CD4-positive, CD25-positive, alpha-beta regulatory T cell (primary cell): ENCODE measurements around the gene OR6A2. TPM values are rescaled to one million over a fixed set of nuclear protein-coding genes. Genes with fewer than 3 reads are reported as not detected.

ENCODE experiments used
- ATAC-seq, 2 donors: fragments of 150-1000 bp; cut with Tn5 transposase; one replicate each; pipeline ENCODE4 v1.10.0; 2021; ENCODE audit warnings: low read depth in 2 of 2, moderate number of reproducible peaks in 2 of 2, moderate library complexity in 1 of 2
- DNase-seq, 3 donors: peaks; one replicate each; pipeline versions ENCODE4 v3.0.0 to v3.0.0-alpha.2; 2012 to 2022; ENCODE audit warnings: mixed read lengths in 1 of 3
- H3K27ac ChIP-seq: one replicate; pipeline ENCODE4 v1.7.0; 2013; ENCODE audit warnings: mild to moderate bottlenecking, low read length; ENCODE audit not compliant: insufficient read depth, poor library complexity, severe bottlenecking
- H3K27me3 ChIP-seq: one replicate; pipeline ENCODE4 v1.7.0; 2013; ENCODE audit warnings: low read length; ENCODE audit not compliant: control insufficient read depth, insufficient read depth
- H3K36me3 ChIP-seq: one replicate; pipeline ENCODE4 v1.7.0; 2013; ENCODE audit warnings: mild to moderate bottlenecking, low read length, moderate library complexity; ENCODE audit not compliant: control insufficient read depth, insufficient read depth
- H3K4me1 ChIP-seq: 2 replicates; pipeline ENCODE4 v1.7.0; 2013; ENCODE audit warnings: mild to moderate bottlenecking, low read length; ENCODE audit not compliant: insufficient read depth, control insufficient read depth, poor library complexity, severe bottlenecking
- H3K4me3 ChIP-seq: one replicate; pipeline ENCODE4 v1.7.0; 2013; ENCODE audit warnings: low read depth, mild to moderate bottlenecking, low read length, moderate library complexity
- H3K9me3 ChIP-seq, 2 experiments: 1 replicate in 1 of 2; 2 replicates in 1 of 2; pipeline ENCODE4 v1.7.0; 2013; ENCODE audit warnings: low read length in 2 of 2, mild to moderate bottlenecking in 1 of 2, moderate library complexity in 1 of 2; ENCODE audit not compliant: control insufficient read depth in 2 of 2
- H3K27ac Mint-ChIP-seq, 3 donors: one replicate each; pipeline ENCODE4 v1.8.0; 2020 to 2022; ENCODE audit warnings: mild to moderate bottlenecking in 3 of 3, mixed read lengths in 3 of 3, moderate library complexity in 2 of 3
- H3K27me3 Mint-ChIP-seq: one replicate; pipeline ENCODE4 v1.8.0; 2022; ENCODE audit warnings: mild to moderate bottlenecking, mixed read lengths
- H3K36me3 Mint-ChIP-seq: one replicate; pipeline ENCODE4 v1.8.0; 2020; ENCODE audit warnings: mixed read lengths
- H3K4me1 Mint-ChIP-seq, 4 donors: one replicate each; pipeline ENCODE4 v1.8.0; 2020 to 2022; ENCODE audit warnings: mixed read lengths in 4 of 4, mild to moderate bottlenecking in 1 of 4
- H3K4me3 Mint-ChIP-seq, 4 donors: one replicate each; pipeline ENCODE4 v1.8.0; 2020 to 2022; ENCODE audit warnings: mild to moderate bottlenecking in 4 of 4, mixed read lengths in 4 of 4, moderate library complexity in 3 of 4
- H3K9me3 Mint-ChIP-seq, 7 donors: one replicate each; pipeline ENCODE4 v1.8.0; 2020 to 2022; ENCODE audit warnings: mixed read lengths in 7 of 7, mild to moderate bottlenecking in 3 of 7, moderate library complexity in 2 of 7
- polyA plus RNA-seq, 4 donors: library from polyadenylated mRNA; unstranded; fragments of 300-500 nt; fragmentation: Illumina TruSeq; gene quantifications; one replicate each; pipeline ENCODE4 v1.2.3, GENCODE V29; 2021
- total RNA-seq: library from RNA; stranded (reverse); gene quantifications from one replicate; pipeline ENCODE4 v1.2.3, GENCODE V29; 2022

Gene OR6A2
- total and polyA plus RNA-seq, 5 donors from 2014 or later, result not detected

GRCh38 chr11:6794639-6795038, 4.8 kb downstream of the OR6A2 start:
- H3K4me3 ChIP-seq, result no peak overlapping the region
- peaks cover 11% of the 10 kb centered on the region for H3K27me3 Mint-ChIP-seq
- H3K4me1 ChIP-seq, result no peaks in the 10 kb centered on the region
- H3K9me3 Mint-ChIP-seq, result no peaks in the 10 kb centered on the region
- ATAC-seq (no peak), DNase-seq (no peak)
- no peaks in the 10 kb centered on the region for H3K9me3 ChIP-seq
- H3K4me3 Mint-ChIP-seq, result no peak overlapping the region
- no peak overlapping the region for H3K27ac Mint-ChIP-seq
- no peaks in the 10 kb centered on the region for H3K4me1 Mint-ChIP-seq
- no peaks in the 10 kb centered on the region for H3K36me3 Mint-ChIP-seq
- H3K27ac ChIP-seq, result no peak overlapping the region
- H3K36me3 ChIP-seq, result no peaks in the 10 kb centered on the region
- H3K27me3 ChIP-seq, result peaks cover 7% of the 10 kb centered on the region

- H3K4me1 ChIP-seq, result no peaks in the 10 kb centered on the region
- no peak overlapping the region for H3K27ac Mint-ChIP-seq
- no peak overlapping the region for H3K4me3 Mint-ChIP-seq
- no peaks in the 10 kb centered on the region for H3K36me3 Mint-ChIP-seq
- no peaks in the 10 kb centered on the region for H3K9me3 ChIP-seq
- H3K27me3 Mint-ChIP-seq, result peaks cover 10% of the 10 kb centered on the region
- no peak overlapping the region for H3K4me3 ChIP-seq
- ATAC-seq (no peak), DNase-seq (no peak)
- H3K9me3 Mint-ChIP-seq, result no peaks in the 10 kb centered on the region
- H3K27me3 ChIP-seq, result peaks cover 6% of the 10 kb centered on the region
- H3K4me1 Mint-ChIP-seq, result no peaks in the 10 kb centered on the region
- H3K36me3 ChIP-seq, result no peaks in the 10 kb centered on the region
- H3K27ac ChIP-seq, result no peak overlapping the region
These were observed 8.9 kb downstream of the OR6A2 start for GRCh38 chr11:6790546-6790945.

GRCh38 chr11:6782720-6783119, 16.8 kb downstream of the OR6A2 start, which contains the start of gene OR2AG1:
TSS of gene OR2AG1 (plus strand) at chr11:6783020. CDS start at chr11:6785038, 2,018 bp downstream.
- H3K36me3 Mint-ChIP-seq, result no peaks in the 10 kb centered on the region
- ATAC-seq (no peak), DNase-seq (no peak)
- Histone ChIP-seq H3K4me1 (no peaks in the 10 kb centered on the region), H3K36me3 (no peaks in the 10 kb centered on the region), H3K9me3 (no peaks in the 10 kb centered on the region), H3K4me3 (no peak within 1 kb of the TSS), H3K27ac (no peak within 1 kb of the TSS), H3K27me3 (peaks cover 9% of the 10 kb centered on the region)
- H3K9me3 Mint-ChIP-seq, result peaks cover 0 to 2% (median 0%) of the 10 kb centered on the region in 7 donors
- H3K27me3 Mint-ChIP-seq, result peaks cover 32% of the 10 kb centered on the region
- no peak within 1 kb of the TSS for H3K27ac Mint-ChIP-seq
- no peak within 1 kb of the TSS for H3K4me3 Mint-ChIP-seq
- no peaks in the 10 kb centered on the region for H3K4me1 Mint-ChIP-seq

- H3K4me1 Mint-ChIP-seq, result no peaks in the 10 kb centered on the region
- Histone ChIP-seq H3K27me3 (peaks cover 8% of the 10 kb centered on the region), H3K4me3 (no peak overlapping the region), H3K4me1 (no peaks in the 10 kb centered on the region), H3K36me3 (no peaks in the 10 kb centered on the region), H3K9me3 (no peaks in the 10 kb centered on the region), H3K27ac (no peak overlapping the region)
- H3K36me3 Mint-ChIP-seq, result no peaks in the 10 kb centered on the region
- peaks cover 0 to 3% (median 0%) of the 10 kb centered on the region in 7 donors for H3K9me3 Mint-ChIP-seq
- H3K27me3 Mint-ChIP-seq, result peaks cover 28% of the 10 kb centered on the region
- H3K27ac Mint-ChIP-seq, result no peak overlapping the region
- H3K4me3 Mint-ChIP-seq, result no peak overlapping the region
- ATAC-seq (no peak), DNase-seq (no peak)
These were observed 18.7 kb downstream of the OR6A2 start for GRCh38 chr11:6780829-6781228.

- no peak overlapping the region for H3K27ac ChIP-seq
- Mint-ChIP-seq H3K27me3 (peaks cover 28% of the 10 kb centered on the region), H3K36me3 (no peaks in the 10 kb centered on the region), H3K9me3 (peaks cover 0 to 3% (median 0%) of the 10 kb centered on the region in 7 donors), H3K27ac (no peak overlapping the region), H3K4me1 (no peaks in the 10 kb centered on the region), H3K4me3 (no peak overlapping the region)
- peaks cover 8% of the 10 kb centered on the region for H3K27me3 ChIP-seq
- DNase-seq (no peak), ATAC-seq (no peak)
- no peaks in the 10 kb centered on the region for H3K9me3 ChIP-seq
- no peaks in the 10 kb centered on the region for H3K36me3 ChIP-seq
- no peaks in the 10 kb centered on the region for H3K4me1 ChIP-seq
- H3K4me3 ChIP-seq, result no peak overlapping the region
These were observed 21.0 kb downstream of the OR6A2 start for GRCh38 chr11:6778518-6778917.

- Mint-ChIP-seq H3K36me3 (no peaks in the 10 kb centered on the region), H3K27me3 (peaks cover 13% of the 10 kb centered on the region), H3K27ac (peak within 1 kb of the TSS in 1 of 3 donors; percentile 1), H3K9me3 (peaks cover 0 to 2% (median 0%) of the 10 kb centered on the region in 7 donors), H3K4me1 (peaks cover 0 to 2% (median 0%) of the 10 kb centered on the region in 4 donors), H3K4me3 (no peak within 1 kb of the TSS)
- Histone ChIP-seq H3K27me3 (peaks cover 2% of the 10 kb centered on the region), H3K36me3 (no peaks in the 10 kb centered on the region), H3K27ac (no peak within 1 kb of the TSS), H3K4me1 (no peaks in the 10 kb centered on the region), H3K9me3 (no peaks in the 10 kb centered on the region), H3K4me3 (no peak within 1 kb of the TSS)
- ATAC-seq, result peak in 1 of 2 donors; percentile 39
- no peak for DNase-seq
These were observed 27.3 kb downstream of the OR6A2 start, which contains the start of gene OR2AG2 for GRCh38 chr11:6771926-6772893. TSS of gene OR2AG2 (minus strand) at chr11:6771976. CDS start at chr11:6768957, 3,019 bp downstream.

GRCh38 chr11:6757373-6757967, 42.0 kb downstream of the OR6A2 start:
- Histone ChIP-seq H3K9me3 (no peaks in the 10 kb centered on the region), H3K4me3 (no peak overlapping the region), H3K36me3 (no peaks in the 10 kb centered on the region), H3K4me1 (no peaks in the 10 kb centered on the region), H3K27me3 (no peaks in the 10 kb centered on the region), H3K27ac (no peak overlapping the region)
- Mint-ChIP-seq H3K4me1 (peaks cover 12 to 14% (median 12%) of the 10 kb centered on the region in 4 donors), H3K9me3 (peaks cover 0 to under 1% (median 0%) of the 10 kb centered on the region in 7 donors), H3K4me3 (no peak overlapping the region), H3K36me3 (no peaks in the 10 kb centered on the region), H3K27ac (no peak overlapping the region), H3K27me3 (peaks cover 12% of the 10 kb centered on the region)
- ATAC-seq (peak; percentile 61 to 79), DNase-seq (peak; percentile 30 to 78 (median 63))
